LHCN-M2 (cell line): ENCODE measurements around the gene BCDIN3D. TPM values are rescaled to one million over a fixed set of nuclear protein-coding genes. Genes with fewer than 3 reads are reported as not detected.

Experiments
- DNase-seq: peaks from one replicate; pipeline ENCODE4 v3.0.0-alpha.2; 2012; ENCODE audit warnings: low read depth
- total RNA-seq: library from RNA; depleted of rRNA; stranded (reverse); fragments of >200 nt; gene quantifications from 2 replicates; pipeline ENCODE4 v1.2.3, GENCODE V29; 2014

The BCDIN3D gene
- total RNA-seq, 1 experiment from 2014 or later, result 2.9 TPM

- DNase-seq, result no peak
Observed at GRCh38 chr12:49823350-49823749, 19.6 kb downstream of the BCDIN3D start.

GRCh38 chr12:49821373-49822287 is 21.3 kb downstream of the BCDIN3D start:
- no peak for DNase-seq

GRCh38 chr12:49819786-49820185 is 23.1 kb downstream of the BCDIN3D start:
- DNase-seq, result no peak

- DNase-seq, result no peak
Observed at GRCh38 chr12:49818241-49818895, 24.5 kb downstream of the BCDIN3D start.

GRCh38 chr12:49813131-49813530 is 29.8 kb downstream of the BCDIN3D start:
- peak; percentile 78 for DNase-seq

GRCh38 chr12:49811961-49812401 is 30.9 kb downstream of the BCDIN3D start:
- DNase-seq, result no peak

GRCh38 chr12:49811136-49811535 is 31.8 kb downstream of the BCDIN3D start:
- no peak for DNase-seq

- DNase-seq, result no peak
Observed at GRCh38 chr12:49809906-49810389, 33.0 kb downstream of the BCDIN3D start.

- DNase-seq, result peak; percentile 94
Observed at GRCh38 chr12:49809381-49809905, 33.5 kb downstream of the BCDIN3D start.

GRCh38 chr12:49808686-49809380 is 34.1 kb downstream of the BCDIN3D start:
- DNase-seq, result peak; percentile 63

- no peak for DNase-seq
Observed at GRCh38 chr12:49807991-49808580, 34.8 kb downstream of the BCDIN3D start.

GRCh38 chr12:49806877-49807276 is 36.0 kb downstream of the BCDIN3D start:
- DNase-seq, result no peak

GRCh38 chr12:49806321-49806813 is 36.5 kb downstream of the BCDIN3D start:
- DNase-seq, result no peak

GRCh38 chr12:49805409-49805808 is 37.5 kb downstream of the BCDIN3D start:
- DNase-seq, result no peak

- DNase-seq, result no peak
Observed at GRCh38 chr12:49804821-49805220, 38.1 kb downstream of the BCDIN3D start.

- DNase-seq, result no peak
Observed at GRCh38 chr12:49803693-49804450, 39.0 kb downstream of the BCDIN3D start.

- DNase-seq, result no peak
Observed at GRCh38 chr12:49801141-49802063, 41.5 kb downstream of the BCDIN3D start.

- no peak for DNase-seq
Observed at GRCh38 chr12:49800421-49801140, 42.3 kb downstream of the BCDIN3D start.

- no peak for DNase-seq
Observed at GRCh38 chr12:49798934-49799333, 44.0 kb downstream of the BCDIN3D start.
